GM18868 (cell line): Measurements from ENCODE around the gene PSME1.
A peak's percentile ranks its signal among the peaks of the same experiment; 100 is the strongest.

Experiments
- ATAC-seq: cut with Tn5 transposase; IDR thresholded peaks from one replicate; pipeline ENCODE4 v1.9.1; 2021; ENCODE audit warnings: mild to moderate bottlenecking, moderate library complexity; ENCODE audit not compliant: unreplicated experiment

Gene PSME1

GRCh38 chr14:24135834-24136683 is at the start of gene PSME1:
Gene PSME1, plus strand, starts transcription at chr14:24136194. Its CDS starts 69 bp downstream, at chr14:24136263.
- ATAC-seq, result peak; percentile 88

DNA sequence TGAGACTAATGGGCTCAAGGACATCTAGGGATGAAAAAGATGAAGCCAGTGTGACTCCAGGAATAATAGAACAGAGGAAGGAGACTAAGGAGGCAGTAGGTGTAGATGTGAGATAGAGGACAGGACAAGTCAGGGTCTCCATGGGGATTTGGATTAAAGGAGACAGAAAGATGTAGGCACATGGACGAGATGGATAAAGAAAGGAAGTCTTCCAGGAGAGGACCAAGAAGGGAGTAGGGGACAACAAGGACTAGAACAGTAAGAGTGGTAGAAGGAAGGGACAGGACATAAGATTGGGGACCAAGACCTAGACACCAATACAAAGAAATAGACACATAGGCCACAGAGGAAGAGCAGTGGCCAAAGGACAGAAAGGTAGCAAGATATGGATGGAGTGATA is 49.0 kb upstream of the PSME1 start:
- ATAC-seq, result no peak

DNA sequence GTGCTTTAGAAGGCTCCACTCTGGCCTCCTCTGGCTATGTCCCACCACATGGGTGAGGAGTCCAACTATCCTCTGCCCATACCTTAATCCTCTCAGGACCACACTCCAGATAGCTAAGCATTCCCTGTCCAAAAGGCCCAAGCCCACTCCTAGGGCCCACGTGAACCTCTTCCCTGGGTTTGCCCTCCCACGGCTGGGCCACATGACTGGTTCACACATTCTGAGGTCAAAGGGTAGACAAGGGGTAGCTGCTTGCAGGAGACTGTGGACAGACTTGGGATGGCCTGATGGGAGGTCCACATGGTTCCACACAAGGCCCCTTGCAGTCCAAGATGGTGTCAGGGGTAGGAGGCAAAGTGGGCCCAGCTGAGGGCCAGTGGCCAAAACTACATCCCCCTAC is 47.9 kb upstream of the PSME1 start:
- ATAC-seq, result no peak

DNA sequence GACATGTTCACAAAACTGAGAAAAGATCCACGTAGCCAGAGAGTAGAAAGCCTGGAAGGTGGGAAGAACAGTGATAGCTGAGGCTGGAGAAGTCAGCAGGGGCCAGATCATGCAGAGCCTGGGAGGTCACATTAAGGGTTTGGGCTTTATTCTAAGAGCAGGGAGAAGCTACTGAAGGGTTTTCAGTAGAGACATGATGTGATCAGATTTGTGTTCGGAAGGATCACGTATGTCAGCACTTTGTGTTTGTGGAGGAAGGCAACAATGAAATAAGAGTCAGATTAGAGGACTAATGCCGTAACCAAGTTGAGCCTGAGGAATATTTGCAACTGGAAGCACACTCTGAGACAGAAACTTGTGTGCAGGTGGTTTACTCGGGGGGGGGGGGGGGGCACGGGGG is 46.1 kb upstream of the PSME1 start:
- no peak for ATAC-seq

- no peak for ATAC-seq
Measured at GRCh38 chr14:24092110-24092504, 43.9 kb upstream of the PSME1 start.

DNA sequence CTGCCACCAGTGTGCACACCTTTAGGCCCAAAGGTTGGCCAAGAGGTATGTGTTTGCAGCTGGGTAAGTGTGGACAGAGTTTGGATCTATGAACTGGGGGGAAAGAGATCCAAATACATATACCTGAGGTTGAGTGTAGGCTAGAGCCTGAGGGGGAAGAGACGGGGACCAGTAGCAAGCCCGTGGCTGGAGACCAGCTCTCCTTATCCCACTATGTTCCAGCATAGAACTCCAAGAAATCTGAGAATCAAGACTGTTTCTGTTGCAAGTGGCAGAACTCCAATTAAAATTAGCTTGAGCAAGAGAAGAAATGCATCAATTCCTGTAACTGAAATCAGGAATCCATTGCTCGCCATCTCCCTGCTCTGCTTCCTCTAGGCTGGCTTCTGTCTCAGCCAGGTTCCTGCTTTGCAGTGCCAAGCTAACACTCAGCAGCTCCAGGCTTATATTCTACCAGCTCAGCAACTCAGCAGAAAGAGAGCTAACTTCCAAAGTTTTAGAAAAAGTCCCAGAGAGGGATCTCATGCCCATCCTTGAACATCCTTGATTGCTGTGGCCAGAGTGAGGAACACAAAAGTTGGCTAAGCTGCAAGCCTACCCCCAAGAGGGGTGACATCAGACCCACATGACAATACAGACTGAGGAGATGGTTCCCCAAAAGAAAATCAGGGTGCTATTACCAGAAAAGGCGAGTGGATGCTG is 43.3 kb upstream of the PSME1 start:
- ATAC-seq, result no peak

GRCh38 chr14:24093207-24093900 is 42.6 kb upstream of the PSME1 start:
- ATAC-seq, result no peak

GRCh38 chr14:24093901-24094840 is 41.8 kb upstream of the PSME1 start, which contains the start of gene PCK2:
Gene PCK2, plus strand, starts transcription at chr14:24094311. Its CDS starts 95 bp downstream, at chr14:24094406.
- peak; percentile 53 for ATAC-seq

- no peak for ATAC-seq
Measured at GRCh38 chr14:24094841-24095270, 41.1 kb upstream of the PSME1 start.

DNA sequence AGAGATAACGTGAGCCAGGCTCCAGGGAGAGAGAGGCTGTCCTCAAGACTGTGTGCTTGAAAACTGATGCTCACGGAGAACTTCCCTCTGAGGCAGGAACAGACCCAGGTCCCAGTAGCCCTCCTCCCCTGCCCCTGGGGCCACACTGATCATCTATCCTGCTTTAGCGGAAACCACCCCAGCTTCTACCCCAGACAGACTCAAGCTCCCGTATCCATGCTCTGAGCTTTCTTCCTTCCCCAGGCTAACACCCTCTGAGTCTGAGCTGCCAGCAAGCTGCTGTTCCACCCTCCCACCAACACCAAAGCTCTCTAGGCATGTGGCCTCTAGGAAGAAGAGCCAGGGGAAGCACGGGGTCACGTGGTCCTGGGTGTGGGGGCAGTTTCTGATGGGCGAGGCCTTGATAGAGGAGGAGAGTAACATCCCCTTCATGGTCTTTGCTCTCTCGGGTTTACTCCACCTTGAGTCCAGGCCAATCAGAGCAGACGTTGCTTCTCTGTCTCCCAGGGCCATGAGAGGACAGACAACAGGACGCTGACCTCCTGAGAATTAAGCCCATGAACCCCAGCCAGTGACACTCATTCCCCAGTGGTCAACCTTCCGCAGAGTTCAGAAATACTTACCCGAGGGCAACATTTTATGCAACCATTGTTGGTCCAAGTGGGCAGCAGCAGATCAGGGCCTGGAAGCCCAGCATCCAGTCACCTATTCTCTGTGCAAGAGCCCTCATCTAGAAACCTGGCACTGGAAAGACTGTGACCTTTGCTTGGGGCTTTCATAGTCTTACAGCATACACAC is 40.5 kb upstream of the PSME1 start:
- peak; percentile 78 for ATAC-seq

- ATAC-seq, result no peak
Measured at GRCh38 chr14:24096545-24097181, 39.3 kb upstream of the PSME1 start.

GRCh38 chr14:24098229-24098926 is 37.6 kb upstream of the PSME1 start:
- no peak for ATAC-seq

- ATAC-seq, result no peak
Measured at GRCh38 chr14:24098927-24099813, 36.8 kb upstream of the PSME1 start.

DNA sequence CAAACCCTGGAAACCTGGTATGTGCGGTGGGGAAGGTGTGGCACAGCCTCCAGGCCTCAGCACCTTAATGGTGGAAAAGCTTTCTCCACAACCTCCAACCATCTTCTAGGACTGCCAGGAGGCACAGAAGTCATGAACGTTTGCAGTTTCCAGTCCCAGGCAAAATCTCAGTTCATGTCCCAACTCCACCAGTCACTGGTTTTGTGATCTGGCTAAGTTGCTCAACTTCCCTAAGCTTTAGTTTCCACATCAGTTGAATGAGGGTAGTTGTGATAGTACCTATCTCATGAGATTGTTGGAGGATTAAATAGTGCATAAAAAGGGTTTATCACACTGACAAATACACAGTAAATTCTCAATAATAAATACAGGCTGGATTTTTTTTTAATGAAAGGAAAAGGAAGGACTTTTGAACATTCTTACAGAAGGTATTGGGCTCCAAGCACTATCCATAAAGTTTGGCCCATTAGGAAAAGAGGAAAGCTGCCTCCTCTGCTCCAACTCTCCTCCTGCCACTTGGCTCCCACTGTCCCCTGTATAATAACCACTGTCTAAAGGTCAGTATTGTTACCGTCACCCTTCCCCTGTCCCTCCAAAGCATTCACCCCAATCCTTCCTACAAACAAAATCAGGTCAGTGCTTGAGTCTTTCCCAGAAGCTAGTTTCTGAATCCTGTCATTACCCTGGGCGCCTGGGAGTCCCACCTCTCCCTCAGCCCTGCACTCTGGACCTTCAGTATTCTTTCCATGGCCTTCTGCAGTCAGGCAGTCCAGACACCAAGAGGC is 35.6 kb upstream of the PSME1 start:
- no peak for ATAC-seq

- no peak for ATAC-seq
Measured at GRCh38 chr14:24100982-24101494, 35.0 kb upstream of the PSME1 start.

DNA sequence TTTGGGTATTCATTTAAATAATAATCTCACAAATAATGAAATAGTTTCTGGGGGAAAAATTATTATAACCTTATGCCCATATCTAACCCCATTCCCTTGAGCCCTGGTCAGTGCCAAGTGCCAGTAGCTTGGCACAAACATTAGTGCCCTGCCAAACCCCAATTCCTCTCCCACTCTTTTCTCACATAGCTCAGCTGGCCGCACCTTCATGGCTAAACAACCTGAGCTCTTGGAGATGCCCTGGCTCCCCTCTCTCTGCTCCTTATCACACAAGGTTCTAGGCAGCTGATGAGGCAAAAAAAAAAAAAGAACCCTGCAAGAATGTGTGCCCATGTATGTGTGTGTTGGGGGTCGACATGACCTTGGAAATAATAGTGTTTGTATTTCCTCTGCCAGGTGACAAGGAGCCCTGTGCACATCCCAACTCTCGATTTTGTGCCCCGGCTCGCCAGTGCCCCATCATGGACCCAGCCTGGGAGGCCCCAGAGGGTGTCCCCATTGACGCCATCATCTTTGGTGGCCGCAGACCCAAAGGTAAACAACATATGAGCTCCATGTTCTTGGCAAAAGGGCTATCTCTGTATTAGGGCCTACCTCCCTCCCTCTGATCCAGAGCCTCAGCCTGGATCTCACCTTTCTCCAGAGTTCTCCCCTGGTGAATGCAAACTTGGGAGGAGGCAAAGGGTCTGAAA is 33.5 kb upstream of the PSME1 start:
- ATAC-seq, result no peak
